SKM-1 treated with dmso at 0.1 percent for 144 hours (cell line): ENCODE results near the gene ZNF672.
"Not testable (repeated sequence)": the region's sequence is repeated elsewhere in the genome, so short reads cannot be mapped to it uniquely, and the experiment has no call there.

Experiments used
- DNase-seq: peaks from one replicate; lab custom pipeline; 2025; ENCODE audit not compliant: unreplicated experiment; lab: John Stamatoyannopoulos, UW

Gene ZNF672

DNA sequence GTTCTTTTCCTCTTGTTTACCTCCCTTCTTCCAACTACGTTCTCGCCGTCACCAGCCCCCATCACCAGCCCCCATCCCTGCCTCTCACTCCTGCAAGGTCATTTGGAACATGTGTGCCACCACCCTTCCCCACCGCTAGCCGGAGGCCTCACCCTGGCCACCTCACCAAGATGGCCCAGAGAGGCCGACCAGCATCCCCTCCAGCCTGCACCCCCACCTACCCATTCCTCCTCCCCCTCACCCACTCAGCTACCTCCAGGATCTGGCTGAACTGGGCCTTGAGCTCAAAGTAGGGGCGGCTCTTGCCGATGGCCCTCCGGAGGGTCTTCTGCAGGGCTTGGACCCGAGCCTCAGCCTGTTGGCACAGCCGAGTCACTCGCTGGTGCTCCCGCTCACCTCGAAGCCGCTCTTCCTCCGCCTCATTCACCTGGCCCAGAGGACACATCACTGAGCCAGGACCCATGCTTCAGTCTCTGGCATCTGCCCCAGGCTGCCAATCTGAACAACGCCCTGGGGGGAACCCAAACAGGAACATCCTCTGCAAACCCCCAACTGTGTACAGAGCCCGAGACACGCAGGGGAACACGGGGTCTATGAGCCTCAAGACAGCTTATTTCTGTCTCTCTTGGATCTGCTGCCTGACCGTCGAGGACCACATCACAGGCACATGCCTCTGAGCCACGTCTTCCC lies 25.1 kb upstream of the ZNF672 start:
- no peak for DNase-seq

DNA sequence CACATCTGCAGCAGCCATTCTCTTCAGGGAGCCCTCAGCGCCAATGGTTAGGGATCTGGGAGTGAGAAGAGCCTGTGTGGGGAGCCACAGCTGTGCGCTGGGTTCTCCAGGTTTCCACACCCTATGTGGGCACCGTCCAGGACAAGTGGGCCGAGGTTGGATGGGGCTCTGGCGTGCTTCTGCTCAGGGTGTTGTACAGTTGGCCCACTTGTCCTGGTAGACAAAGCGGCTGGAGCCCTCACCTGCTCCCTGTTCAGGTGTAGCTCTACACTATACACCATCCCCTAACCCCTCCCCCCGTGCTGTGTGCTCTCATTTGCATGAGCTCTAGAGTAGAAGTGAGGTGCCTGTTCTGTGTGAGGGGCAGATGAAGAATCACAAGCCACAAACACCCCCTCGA lies 24.5 kb upstream of the ZNF672 start:
- DNase-seq, result no peak

DNA sequence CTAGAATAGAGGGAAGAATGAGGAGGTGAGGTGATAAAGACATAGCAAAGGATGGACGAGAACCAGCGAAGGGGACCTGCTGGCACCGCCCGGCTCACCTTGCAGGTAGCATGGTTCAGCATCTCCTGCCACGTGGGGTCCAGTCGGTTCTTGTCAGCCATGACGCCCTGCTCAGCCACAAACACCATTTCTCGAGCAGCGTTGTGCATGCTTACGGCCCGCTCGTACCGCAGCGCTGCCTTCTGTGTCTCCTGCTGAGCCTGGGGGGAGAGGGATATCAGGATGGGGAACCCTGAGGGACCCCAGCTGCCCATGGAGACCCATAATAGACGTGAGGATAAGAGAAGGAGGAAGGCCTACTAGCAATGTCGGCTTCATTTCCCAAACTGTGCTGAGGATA lies 23.7 kb upstream of the ZNF672 start:
- no peak for DNase-seq

DNA sequence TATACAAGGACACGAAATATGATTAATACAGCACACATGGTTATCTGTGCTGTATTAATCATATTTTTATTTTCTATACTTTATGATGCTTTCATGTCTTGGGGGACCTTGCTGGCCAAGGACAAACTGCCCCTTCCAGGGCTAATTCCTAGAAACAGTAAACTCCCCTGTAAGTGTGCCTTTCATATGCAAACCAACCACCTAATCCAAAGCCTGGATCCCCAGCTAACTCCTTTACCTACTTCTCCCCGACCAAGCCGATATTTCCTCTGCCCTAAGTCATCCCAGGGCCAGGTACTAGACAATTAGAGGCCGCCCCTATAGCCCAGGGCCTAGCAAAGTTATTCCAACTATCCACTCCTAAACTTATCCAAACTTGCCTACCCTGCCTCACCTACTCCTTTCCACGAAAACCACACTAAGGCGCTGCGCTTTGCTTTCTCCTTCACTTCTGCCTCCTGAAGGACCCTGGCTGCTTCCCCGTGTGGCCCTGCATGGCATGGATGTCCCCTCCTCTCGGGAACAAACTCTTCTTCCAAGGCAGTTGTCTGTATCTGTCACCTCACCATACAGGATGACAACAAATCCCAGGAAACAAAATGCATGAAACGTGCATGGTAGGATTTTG lies 22.5 kb upstream of the ZNF672 start:
- no peak for DNase-seq

DNA sequence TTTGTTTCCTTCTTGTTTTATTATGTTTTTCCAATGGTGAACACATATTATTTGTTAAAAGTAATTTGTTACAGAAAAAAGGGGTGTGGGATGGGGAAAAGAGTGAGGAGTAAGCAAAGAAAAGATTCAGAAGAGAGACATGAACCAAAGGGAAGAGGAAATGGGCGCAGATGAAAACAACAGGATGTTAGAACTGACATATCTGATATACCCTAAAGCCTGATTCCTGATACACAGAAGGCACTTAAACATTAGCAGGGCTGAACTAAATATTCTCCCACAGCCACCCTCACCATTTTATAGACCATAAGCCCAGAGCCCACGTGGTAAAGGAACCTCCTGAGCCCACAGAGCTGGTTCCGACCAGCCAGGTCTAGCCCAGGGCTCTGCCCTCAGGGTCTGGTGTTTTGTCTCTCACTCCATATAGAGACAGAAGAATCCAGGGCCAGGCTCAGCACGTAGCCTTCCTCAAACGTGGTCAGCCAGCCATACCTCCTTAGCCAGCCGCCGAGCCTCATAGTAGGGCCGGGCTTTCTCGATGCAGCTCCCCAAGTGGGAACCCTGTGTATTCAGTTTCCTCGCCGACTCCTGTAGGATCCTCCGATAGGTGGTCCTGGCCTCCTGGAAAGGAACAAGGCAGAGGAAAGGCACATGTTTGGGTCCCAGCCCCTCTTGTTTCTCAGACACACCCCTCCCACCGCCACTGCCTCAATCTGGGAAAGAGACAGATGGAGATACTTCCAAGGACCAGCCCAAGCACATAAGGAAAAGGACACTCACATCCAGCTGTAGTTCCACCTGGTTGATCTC lies 21.8 kb upstream of the ZNF672 start:
- DNase-seq, result no peak

DNA sequence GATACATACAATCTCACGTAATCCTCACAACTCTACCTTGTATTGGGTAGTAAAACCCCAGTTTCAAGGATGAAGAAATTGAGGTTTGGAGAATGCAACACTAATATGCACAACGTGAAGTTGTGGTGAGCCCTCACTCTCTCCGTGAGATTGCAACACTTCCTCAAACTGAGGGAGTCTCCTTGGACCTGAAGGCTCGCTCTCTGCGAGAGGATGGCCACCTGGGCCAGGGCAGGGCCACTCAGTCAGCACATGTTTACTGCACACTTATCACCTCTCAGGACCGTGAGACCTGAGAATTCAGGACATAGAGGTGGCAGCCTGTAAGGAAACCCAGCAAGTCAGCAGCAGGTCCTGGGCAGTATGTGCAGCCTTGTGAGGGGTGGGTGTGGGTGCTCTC lies 21.0 kb upstream of the ZNF672 start:
- DNase-seq, result peak; percentile 99

DNA sequence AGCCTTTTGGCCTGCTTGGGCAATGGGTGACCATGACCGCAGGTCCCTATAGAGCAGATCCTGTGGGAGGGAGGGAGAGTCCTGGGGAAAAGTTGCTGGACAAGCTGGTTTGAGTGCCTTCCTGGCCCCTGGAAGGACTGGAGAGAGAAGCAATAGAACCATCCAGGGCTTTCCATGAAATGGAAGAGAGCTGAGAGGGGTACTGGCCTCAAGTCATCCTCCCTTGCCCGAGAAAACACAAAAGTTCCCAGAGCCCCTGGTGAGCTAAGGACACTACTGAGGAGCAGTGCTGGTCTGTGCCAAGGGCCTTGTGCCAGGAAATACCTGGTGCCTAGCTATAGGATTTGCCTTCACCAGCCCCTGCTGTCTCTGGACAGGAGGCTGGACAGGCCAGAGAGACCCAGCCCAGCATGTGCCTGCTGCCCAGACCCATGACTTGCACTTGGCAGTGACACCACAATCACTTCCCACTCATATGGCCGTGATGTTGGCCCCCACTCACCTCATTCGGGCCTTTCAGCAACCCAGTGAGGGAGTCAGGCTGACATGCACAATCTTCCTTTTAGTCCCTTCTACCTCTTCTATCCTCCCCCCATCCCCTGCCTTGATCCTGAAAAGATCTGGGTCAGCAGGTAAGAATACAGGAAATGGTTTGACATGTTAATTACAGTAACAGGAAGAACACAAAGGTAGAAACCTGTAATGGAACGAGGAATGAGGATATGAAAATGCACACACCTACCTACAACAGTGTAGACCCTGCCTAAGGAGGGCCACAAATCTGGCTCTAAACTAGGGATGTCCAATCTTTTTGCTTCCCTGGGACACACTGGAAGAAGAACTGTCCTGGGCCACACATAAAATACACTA lies 19.3 kb upstream of the ZNF672 start:
- no peak for DNase-seq

DNA sequence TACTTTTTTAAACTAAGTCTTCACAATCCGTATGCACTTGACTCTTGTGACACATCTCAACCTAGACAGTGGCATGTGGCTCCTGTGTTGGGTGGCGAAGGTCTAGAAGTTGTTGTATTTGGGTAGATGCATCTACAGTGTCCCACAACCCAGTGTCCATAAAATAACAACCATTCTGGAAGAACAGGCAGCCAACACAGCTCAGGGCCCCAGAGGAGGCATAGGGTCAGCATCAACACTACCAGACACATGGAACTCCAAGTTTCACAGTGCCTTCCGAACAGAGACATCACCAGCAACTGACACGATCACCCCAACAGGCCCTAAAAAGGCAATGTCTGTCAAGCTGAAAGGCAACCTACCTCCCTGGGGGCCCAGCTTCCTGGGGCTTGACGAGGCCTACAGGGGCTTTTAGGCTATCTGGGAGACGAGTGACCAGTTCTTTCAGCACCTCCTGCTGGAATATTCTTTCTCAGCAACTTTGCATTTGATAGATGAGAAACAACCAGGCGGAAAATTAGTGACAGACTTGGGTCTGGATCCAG lies 17.9 kb upstream of the ZNF672 start:
- no peak for DNase-seq

DNA sequence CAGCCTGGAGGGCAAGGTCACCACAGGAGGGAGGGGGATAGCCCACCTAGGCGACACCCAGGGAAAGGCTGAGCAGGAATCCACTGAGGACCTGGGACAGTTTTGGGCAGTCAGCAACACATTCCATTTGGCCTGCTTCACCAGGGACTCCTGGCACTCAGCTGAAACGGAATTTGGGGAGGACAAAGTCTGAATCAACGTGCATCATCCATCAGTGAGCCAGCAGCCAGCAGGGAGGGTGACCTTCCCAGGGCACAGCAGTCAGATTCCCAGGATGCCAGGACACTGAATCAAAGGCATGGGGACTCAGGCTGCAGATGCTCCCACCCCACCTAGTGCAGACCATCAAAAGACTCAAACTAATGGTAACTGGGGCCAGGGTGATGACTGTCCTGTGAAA lies 16.9 kb upstream of the ZNF672 start:
- DNase-seq, result no peak

DNA sequence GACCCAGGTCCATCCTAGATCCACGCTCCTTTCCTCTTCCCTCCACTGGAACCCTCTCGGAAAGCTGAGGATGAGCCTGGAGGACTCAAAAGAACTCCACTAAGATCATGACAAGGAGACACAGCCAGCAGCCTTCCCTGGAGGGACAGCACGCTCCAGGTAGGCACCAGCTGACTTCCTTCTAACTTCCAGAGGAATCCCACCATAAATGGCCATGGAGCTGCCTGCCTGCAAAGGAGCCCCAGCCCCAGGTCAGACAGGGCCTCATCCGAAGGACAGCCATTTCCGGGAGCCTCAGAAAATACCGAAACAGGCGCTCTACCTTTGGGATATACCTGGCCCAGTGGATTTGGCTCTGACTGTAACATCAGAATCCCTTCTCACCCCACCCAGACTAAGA lies 16.4 kb upstream of the ZNF672 start:
- no peak for DNase-seq

DNA sequence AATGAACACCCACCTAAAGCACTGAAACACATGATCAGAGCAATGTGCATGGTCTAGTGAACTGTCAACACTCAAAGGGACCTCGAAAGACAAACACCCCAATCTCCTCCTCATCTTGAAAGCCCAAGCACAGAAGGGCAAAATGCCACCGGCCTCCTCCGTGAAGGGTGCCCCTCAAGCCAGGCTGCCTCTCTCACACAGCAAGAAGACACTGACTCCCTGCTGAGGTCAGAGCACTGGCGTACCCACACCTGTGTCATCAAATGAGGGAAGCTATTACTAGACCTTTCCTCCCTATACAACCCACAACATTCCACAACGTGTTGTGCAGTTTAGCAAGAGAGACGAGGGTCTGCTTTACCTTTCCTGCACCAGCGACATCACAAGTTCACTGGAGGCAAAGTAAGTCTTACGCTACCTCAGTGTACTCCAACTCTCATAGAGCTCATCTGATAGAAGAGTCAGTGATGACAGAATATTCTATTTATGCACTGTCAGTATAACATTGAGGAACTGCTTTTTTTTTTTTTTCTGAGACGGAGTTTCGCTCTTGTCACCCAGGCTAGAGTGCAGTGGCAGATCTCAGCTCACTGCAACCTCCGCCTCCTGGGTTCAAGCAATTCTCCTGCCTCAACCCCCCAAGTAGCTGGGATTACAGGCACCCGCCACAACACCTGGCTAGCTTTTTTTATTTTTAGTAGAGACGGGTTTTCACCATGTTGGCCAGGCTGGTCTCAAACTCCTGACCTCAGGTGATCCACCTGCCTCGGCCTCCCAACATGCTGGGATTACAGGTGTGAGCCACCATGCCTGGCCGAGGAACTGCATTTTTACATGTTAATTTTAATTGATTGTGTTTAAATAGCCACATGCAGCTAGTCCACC lies 15.6 kb upstream of the ZNF672 start:
- no peak for DNase-seq

DNA sequence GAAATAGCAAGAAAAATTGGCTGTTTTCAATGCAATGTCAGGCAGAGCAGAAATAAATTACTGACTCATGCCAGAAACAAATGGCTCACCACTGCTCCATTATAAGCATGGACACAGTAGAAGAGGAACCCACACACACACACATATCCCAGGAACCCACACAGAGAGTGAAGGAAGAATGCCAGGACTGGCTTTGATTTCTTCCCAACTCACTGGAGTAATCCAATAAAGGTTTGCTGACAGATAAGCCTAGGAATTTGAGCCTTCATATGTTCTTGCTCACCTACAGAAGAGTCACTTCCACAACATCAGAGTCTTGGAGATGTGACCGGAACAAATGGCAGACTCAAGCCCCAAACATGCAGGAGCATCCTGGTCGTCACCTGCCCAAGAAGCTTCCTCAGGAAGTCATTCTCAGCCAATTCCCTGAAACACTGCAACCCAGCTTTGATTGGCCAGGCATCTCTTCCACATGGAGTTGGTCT lies 14.5 kb upstream of the ZNF672 start:
- DNase-seq, result no peak

DNA sequence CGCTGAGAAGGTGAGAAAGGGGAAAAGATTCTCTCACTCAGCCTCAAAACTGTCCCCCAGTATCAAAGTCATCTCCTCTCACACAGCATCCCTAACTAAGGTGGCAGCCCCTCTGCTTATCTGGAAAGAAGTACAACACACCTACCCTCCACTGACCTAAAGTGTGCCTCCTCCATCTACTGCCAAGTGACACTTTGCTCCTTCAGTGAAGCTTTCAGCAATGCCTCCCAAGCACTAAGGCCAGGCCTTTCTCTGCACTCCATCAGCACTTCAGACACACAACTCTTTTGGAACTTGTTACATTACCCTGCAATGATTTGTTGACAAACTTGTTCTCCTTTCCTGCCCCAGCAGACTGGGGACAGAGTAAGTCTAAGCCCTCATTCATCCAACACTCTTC lies 13.7 kb upstream of the ZNF672 start:
- no peak for DNase-seq

DNA sequence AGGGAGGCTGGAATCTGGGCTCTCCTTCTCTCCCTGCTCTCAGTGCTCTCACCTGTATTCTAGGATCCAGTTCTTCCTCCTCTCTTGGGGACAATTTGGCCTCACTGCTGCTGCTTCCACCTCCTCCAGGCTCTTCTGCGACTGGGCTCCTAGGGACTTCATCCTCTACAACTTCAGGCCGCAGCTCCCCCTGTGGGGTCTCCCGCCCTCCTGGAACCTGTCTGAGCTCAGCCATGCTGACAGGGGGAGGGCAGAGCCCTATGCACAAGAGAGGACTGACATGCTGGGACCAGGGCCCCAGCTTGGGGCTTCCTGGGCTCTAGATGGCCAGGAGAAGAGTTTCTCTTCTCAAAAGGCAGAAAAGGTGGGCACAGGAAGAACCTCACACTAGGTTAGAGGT lies 13.3 kb upstream of the ZNF672 start:
- DNase-seq, result no peak

DNA sequence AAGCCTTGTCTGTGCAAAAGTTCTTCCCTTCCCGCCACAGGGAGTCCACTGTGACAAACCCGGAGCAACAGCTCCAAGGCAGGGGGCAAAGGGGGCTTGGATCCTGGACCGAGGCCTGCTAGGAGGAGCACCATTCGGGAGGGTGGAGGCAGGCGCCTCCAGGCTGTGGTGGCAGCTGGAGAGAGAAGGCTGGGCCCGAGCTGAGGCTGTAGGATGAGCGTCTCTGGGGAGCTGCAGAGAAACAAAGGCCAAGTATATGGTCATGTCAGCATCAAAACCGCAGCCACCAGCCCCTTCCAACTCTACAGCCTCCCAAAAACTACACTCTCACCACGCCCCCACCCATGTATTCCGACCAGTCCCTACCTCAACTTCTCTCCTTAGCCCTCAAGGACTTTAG lies 12.9 kb upstream of the ZNF672 start:
- DNase-seq, result no peak

DNA sequence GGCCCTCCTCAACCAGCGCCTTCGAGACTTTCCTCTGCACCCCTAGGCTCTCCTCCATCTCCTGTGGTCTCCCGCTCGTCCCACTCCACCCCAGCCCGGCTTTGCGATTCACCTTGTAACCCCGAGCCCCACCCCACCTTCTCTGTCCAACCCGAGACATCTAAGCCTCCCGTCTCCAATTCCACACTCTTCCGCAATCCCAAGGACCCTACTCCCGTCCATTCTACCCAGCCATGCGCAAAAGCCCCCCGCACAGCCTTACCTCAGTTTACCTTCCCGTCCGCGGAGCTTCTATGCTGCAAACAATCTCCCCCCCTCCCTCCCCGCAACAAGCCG lies 12.5 kb upstream of the ZNF672 start:
- no peak for DNase-seq

DNA sequence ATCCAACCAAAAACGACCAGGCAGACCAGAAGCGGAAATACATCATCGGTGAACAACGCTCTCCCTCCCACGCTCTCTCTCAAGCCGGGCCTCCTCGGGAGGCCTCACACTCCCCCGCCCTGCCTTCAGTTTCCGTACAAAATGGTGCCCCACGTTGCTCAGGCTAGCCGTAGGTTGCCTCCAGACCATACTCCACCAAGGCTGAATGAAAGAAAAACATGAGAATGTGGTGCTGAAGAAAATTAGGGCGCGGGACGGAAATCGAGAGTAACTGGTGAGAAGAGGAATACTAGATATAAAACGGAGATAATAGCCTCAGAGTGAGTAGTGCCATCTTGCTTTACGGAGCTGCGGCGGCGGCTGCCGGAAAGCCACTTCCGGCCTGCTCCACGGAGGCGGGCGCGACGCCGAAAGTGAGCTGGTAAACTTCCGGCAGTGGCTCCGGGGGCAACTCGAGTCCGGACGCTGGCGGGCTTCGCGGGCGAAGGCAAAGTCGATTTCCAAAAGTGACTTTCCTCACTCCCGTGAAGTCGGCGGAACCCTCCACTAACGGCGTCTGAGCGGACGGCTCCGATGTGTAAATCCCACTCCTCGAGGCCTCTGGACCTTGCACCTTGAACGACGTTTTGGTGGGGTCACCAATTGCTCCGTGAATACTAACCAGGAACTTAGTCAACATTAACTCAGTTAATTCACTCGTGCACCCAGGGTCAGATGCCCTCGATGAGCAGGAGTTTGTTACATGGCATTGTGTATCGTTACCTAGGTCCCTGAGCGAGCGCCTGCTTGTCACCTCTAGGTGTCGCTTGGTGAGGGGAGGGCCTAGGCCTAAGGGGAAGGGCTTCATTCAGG lies 11.9 kb upstream of the ZNF672 start, which contains the start of gene SH3BP5L:
Gene SH3BP5L (minus strand): TSS at position 7 of the 852 bp plus-strand sequence. CDS start 980 bp downstream, outside the sequence.
- peak; percentile 98 for DNase-seq

DNA sequence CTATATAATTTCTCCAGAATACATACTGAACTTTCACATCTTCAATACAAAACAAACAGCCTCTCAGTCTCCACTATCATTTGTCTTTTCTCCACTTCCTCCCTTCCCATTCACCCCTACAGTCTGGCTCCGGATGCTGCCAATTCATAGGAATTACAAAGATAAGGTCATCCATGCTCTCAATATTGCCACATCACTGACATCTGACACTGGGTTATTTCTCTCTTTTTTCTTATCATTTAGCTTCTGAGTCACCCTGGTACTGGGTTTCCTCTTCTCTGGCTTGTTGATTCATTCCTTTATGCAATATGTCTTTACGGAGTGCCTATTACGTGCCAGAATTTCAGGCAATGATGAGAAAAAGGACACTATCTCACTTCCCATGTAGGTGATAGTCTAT lies 9.2 kb upstream of the ZNF672 start:
- DNase-seq, result peak; percentile 92

DNA sequence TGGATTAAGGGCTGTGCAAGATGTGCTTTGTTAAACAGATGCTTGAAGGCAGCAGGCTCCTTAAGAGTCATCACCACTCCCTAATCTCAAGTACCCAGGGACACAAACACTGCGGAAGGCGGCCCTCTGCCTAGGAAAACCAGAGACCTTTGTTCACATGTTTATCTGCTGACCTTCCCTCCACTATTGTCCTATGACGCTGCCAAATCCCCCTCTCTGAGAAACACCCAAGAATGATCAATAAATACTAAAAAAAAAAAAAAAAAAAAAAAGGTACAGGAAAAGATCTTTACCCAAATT lies 7.4 kb upstream of the ZNF672 start:
- not testable (repeated sequence) for DNase-seq
